Hematopoietic multipotent progenitor cell treated with erythropoietin and hydrocortisone succinate and interleukin-3 and kit ligand, for 8 days (in vitro differentiated cells): ENCODE measurements around the gene HOXD8.

Experiments
- DNase-seq: peaks from one replicate; pipeline ENCODE4 v3.0.0-alpha.2; 2015

Gene HOXD8

GRCh38 chr2:176117162-176117822 is 12.2 kb upstream of the HOXD8 start:
- no peak for DNase-seq

- no peak for DNase-seq
Observed at GRCh38 chr2:176117823-176118371, 11.6 kb upstream of the HOXD8 start.

- peak; percentile 45 for DNase-seq
Observed at GRCh38 chr2:176118601-176119339, 10.7 kb upstream of the HOXD8 start.

- DNase-seq, result no peak
Observed at GRCh38 chr2:176120364-176121189, 8.9 kb upstream of the HOXD8 start.

- DNase-seq, result no peak
Observed at GRCh38 chr2:176121190-176122051, 8.1 kb upstream of the HOXD8 start.

- no peak for DNase-seq
Observed at GRCh38 chr2:176122052-176122682, 7.3 kb upstream of the HOXD8 start.

- no peak for DNase-seq
Observed at GRCh38 chr2:176122683-176123410, 6.7 kb upstream of the HOXD8 start, which contains the start of gene HOXD9. Gene HOXD9, plus strand, starts transcription at chr2:176122719. Its CDS starts 50 bp downstream, at chr2:176122769.

- no peak for DNase-seq
Observed at GRCh38 chr2:176123411-176124109, 5.9 kb upstream of the HOXD8 start.

- DNase-seq, result no peak
Observed at GRCh38 chr2:176124110-176124946, 5.2 kb upstream of the HOXD8 start.

GRCh38 chr2:176124947-176125771 is 4.3 kb upstream of the HOXD8 start:
- no peak for DNase-seq

GRCh38 chr2:176125772-176126054 is 3.8 kb upstream of the HOXD8 start:
- no peak for DNase-seq

- DNase-seq, result peak; percentile 62
Observed at GRCh38 chr2:176126929-176127773, 2.4 kb upstream of the HOXD8 start.

- no peak for DNase-seq
Observed at GRCh38 chr2:176127774-176128072, 1.8 kb upstream of the HOXD8 start.

GRCh38 chr2:176128172-176128981 is 1.1 kb upstream of the HOXD8 start:
- DNase-seq, result no peak

- no peak for DNase-seq
Observed at GRCh38 chr2:176129813-176130146, 275 bp downstream of the HOXD8 start.

GRCh38 chr2:176130147-176130956 is 847 bp downstream of the HOXD8 start:
- DNase-seq, result no peak
